ENCODE results near the gene TNS1.

DNA sequence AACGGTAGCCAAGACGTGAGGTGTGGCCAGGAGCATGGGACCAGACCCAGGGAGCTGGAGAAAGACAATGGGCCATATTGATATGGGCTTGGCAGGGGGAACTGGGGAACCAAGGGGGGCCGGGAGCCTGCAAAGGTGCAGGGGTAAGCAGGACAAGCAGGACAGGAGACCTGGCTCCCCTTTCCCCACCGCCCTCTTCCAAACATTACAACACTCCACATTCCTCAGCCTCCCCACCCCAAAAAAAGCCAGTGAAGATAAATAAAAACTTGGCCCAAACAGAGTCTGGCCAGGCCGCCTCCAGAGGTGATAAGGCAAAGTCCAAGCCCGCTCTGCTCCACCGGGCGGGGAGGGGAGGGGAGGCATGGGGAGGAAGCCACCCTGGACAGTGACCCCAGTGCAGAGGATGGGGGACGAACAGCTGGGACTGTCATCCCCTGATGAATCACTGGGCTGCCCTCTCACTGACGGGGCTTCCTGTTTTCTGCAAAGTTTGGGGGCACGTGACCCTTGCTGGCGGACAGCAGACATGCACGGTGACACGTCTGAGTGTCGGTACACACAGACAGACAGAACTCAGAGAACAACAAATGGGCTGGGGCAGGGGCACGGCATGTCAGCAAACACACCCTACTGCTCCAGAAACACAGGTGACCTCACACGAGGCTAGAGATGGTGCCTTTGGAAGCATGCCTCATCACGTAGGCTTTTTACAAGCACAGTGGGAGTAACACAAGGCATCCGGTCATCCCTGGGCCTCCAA, 100.2 kb downstream of the TNS1 start:
- TF ChIP-seq, protein P1, sequence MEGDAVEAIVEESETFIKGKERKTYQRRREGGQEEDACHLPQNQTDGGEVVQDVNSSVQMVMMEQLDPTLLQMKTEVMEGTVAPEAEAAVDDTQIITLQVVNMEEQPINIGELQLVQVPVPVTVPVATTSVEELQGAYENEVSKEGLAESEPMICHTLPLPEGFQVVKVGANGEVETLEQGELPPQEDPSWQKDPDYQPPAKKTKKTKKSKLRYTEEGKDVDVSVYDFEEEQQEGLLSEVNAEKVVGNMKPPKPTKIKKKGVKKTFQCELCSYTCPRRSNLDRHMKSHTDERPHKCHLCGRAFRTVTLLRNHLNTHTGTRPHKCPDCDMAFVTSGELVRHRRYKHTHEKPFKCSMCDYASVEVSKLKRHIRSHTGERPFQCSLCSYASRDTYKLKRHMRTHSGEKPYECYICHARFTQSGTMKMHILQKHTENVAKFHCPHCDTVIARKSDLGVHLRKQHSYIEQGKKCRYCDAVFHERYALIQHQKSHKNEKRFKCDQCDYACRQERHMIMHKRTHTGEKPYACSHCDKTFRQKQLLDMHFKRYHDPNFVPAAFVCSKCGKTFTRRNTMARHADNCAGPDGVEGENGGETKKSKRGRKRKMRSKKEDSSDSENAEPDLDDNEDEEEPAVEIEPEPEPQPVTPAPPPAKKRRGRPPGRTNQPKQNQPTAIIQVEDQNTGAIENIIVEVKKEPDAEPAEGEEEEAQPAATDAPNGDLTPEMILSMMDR (IDR thresholded peaks at IDR 0.05), result no peak
- TF ChIP-seq POLR2A (IDR thresholded peaks at IDR 0.05), result no peak

Measured in Peyer's patch (tissue), 4 donors.